Upper lobe of left lung (tissue), 6 donors: ENCODE results near the gene OR51Q1. TPM values are rescaled to one million over a fixed set of nuclear protein-coding genes. Genes with fewer than 3 reads are reported as not detected.

Experiments used
- ATAC-seq, 2 donors: fragments of 200-7000 bp; cut with Tn5 transposase; one replicate each; pipeline ENCODE4 v1.9.1; 2022; ENCODE audit warnings: mild to moderate bottlenecking in 2 of 2, moderate library complexity in 2 of 2; ENCODE audit not compliant: low FRiP score in 2 of 2
- DNase-seq, 2 donors: peaks; one replicate each; pipeline ENCODE4 v3.0.0-alpha.2; 2019 to 2020
- H3K27ac ChIP-seq, 4 donors: fragments of 200-600 bp; sonication (generic); one replicate each; pipeline ENCODE4 v1.5.1; 2016 to 2019
- H3K27me3 ChIP-seq, 4 donors: fragments of 200-600 bp; sonication (generic); one replicate each; pipeline ENCODE4 v1.5.1; 2017 to 2019
- H3K36me3 ChIP-seq, 4 donors: fragments of 200-600 bp; sonication (generic); one replicate each; pipeline ENCODE4 v1.5.1; 2016 to 2019
- H3K4me1 ChIP-seq, 4 donors: fragments of 200-600 bp; sonication (generic); one replicate each; pipeline ENCODE4 v1.5.1; 2018 to 2019
- H3K4me3 ChIP-seq, 4 donors: fragments of 200-600 bp; sonication (generic); one replicate each; pipeline ENCODE4 v1.5.1; 2017 to 2019; ENCODE audit warnings: mild to moderate bottlenecking in 2 of 4, moderate library complexity in 1 of 4
- H3K9me3 ChIP-seq, 4 donors: fragments of 200-600 bp; sonication (generic); one replicate each; pipeline ENCODE4 v1.5.1; 2018 to 2019
- CTCF ChIP-seq, 6 experiments: fragments of 450-650 bp in 4 of 6; fragments of 200-600 bp in 2 of 6; sonication (generic) in 2 of 6; IDR thresholded peaks; one replicate each; pipeline ENCODE4 v1.5.1; 2016 to 2019; ENCODE audit warnings: antibody characterized with exemption in 6 of 6
- EP300 ChIP-seq, 4 donors: sonication (generic); formaldehyde crosslinking; IDR thresholded peaks; one replicate each; pipeline ENCODE4 v1.5.1; 2017; ENCODE audit warnings: antibody characterized with exemption in 4 of 4, control low read depth in 2 of 4
- POLR2A ChIP-seq, 4 donors: fragments of 450-650 bp; IDR thresholded peaks; one replicate each; pipeline ENCODE4 v1.5.1; 2016 to 2017; ENCODE audit warnings: antibody characterized with exemption in 4 of 4, mild to moderate bottlenecking in 2 of 4
- POLR2AphosphoS5 ChIP-seq, 2 donors: sonication (generic); formaldehyde crosslinking; IDR thresholded peaks; one replicate each; pipeline ENCODE4 v1.5.1; 2017; ENCODE audit warnings: antibody characterized with exemption in 2 of 2
- WGBS, 2 donors: methylation state at CpG; one replicate each; pipeline ENCODE4 v1.1.5; 2017 to 2018; 5-methylcytosine and 5-hydroxymethylcytosine counted together
- total RNA-seq, 6 donors: library from RNA; depleted of rRNA in 4 of 6; stranded (reverse); fragments of >200 nt in 4 of 6; gene quantifications; one replicate each; pipeline versions ENCODE4 v1.1.0 to v1.2.1, GENCODE V29; 2016 to 2021
- donor health status: DM: no; HTN: no; CAD: no; lungs with moderate emphysema.
- donor health status: DM: no; HTN: yes; CAD: no; lungs with severe emphysema.

Gene OR51Q1
- total RNA-seq, 6 donors from 2014 or later = not detected

- H3K4me3 ChIP-seq = no peak overlapping the region
- TF ChIP-seq POLR2AphosphoS5 (IDR thresholded peaks at IDR 0.05) = no peak
- no peak for TF ChIP-seq POLR2A (IDR thresholded peaks at IDR 0.05)
- TF ChIP-seq EP300 (IDR thresholded peaks at IDR 0.05) = no peak
- no peak for TF ChIP-seq CTCF (IDR thresholded peaks at IDR 0.05)
- no peak for DNase-seq
- no peaks in the 10 kb centered on the region for H3K9me3 ChIP-seq
- no peak overlapping the region for H3K27ac ChIP-seq
- no peaks in the 10 kb centered on the region for H3K4me1 ChIP-seq
- H3K36me3 ChIP-seq = no peaks in the 10 kb centered on the region
- no peaks in the 10 kb centered on the region for H3K27me3 ChIP-seq
- ATAC-seq = no peak
Measured at GRCh38 chr11:5394091-5394490, 27.8 kb upstream of the OR51Q1 start.

- no peaks in the 10 kb centered on the region for H3K4me1 ChIP-seq
- no peak overlapping the region for H3K4me3 ChIP-seq
- ATAC-seq = no peak
- TF ChIP-seq EP300 (IDR thresholded peaks at IDR 0.05) (no peak), CTCF (IDR thresholded peaks at IDR 0.05) (no peak), POLR2A (IDR thresholded peaks at IDR 0.05) (no peak)
- no peaks in the 10 kb centered on the region for H3K36me3 ChIP-seq
- DNase-seq = no peak
- H3K27ac ChIP-seq = no peak overlapping the region
- H3K9me3 ChIP-seq = no peaks in the 10 kb centered on the region
- H3K27me3 ChIP-seq = no peaks in the 10 kb centered on the region
Measured at GRCh38 chr11:5398936-5399335, 23.0 kb upstream of the OR51Q1 start.

GRCh38 chr11:5405173-5405572 is 16.7 kb upstream of the OR51Q1 start:
- no peak for TF ChIP-seq EP300 (IDR thresholded peaks at IDR 0.05)
- TF ChIP-seq POLR2A (IDR thresholded peaks at IDR 0.05) = no peak
- TF ChIP-seq POLR2AphosphoS5 (IDR thresholded peaks at IDR 0.05) = no peak
- TF ChIP-seq CTCF (IDR thresholded peaks at IDR 0.05) = no peak
- ATAC-seq (no peak), DNase-seq (no peak)
- H3K36me3 ChIP-seq = no peaks in the 10 kb centered on the region
- no peaks in the 10 kb centered on the region for H3K4me1 ChIP-seq
- no peaks in the 10 kb centered on the region for H3K9me3 ChIP-seq
- no peaks in the 10 kb centered on the region for H3K27me3 ChIP-seq
- H3K4me3 ChIP-seq = no peak overlapping the region
- H3K27ac ChIP-seq = no peak overlapping the region

GRCh38 chr11:5420993-5421392 is 918 bp upstream of the OR51Q1 start:
- no peak overlapping the region for H3K4me3 ChIP-seq
- no peaks in the 10 kb centered on the region for H3K36me3 ChIP-seq
- no peaks in the 10 kb centered on the region for H3K9me3 ChIP-seq
- DNase-seq (no peak), ATAC-seq (no peak)
- no peak overlapping the region for H3K27ac ChIP-seq
- no peak for TF ChIP-seq CTCF (IDR thresholded peaks at IDR 0.05)
- TF ChIP-seq POLR2A (IDR thresholded peaks at IDR 0.05) = no peak
- TF ChIP-seq EP300 (IDR thresholded peaks at IDR 0.05) = no peak
- no peak for TF ChIP-seq POLR2AphosphoS5 (IDR thresholded peaks at IDR 0.05)
- H3K27me3 ChIP-seq = no peaks in the 10 kb centered on the region
- no peaks in the 10 kb centered on the region for H3K4me1 ChIP-seq
- 63 to 64% methylated on average over 5 of the region's 5 CpGs for WGBS, 2 donors

- H3K4me3 ChIP-seq = no peak overlapping the region
- no peaks in the 10 kb centered on the region for H3K4me1 ChIP-seq
- TF ChIP-seq POLR2AphosphoS5 (IDR thresholded peaks at IDR 0.05) = no peak
- TF ChIP-seq CTCF (IDR thresholded peaks at IDR 0.05) = no peak
- TF ChIP-seq EP300 (IDR thresholded peaks at IDR 0.05) = no peak
- no peak for TF ChIP-seq POLR2A (IDR thresholded peaks at IDR 0.05)
- no peak for DNase-seq
- no peak overlapping the region for H3K27ac ChIP-seq
- H3K36me3 ChIP-seq = no peaks in the 10 kb centered on the region
- no peaks in the 10 kb centered on the region for H3K9me3 ChIP-seq
- WGBS, 2 donors = 50 to 79% methylated on average over 3 of the region's 3 CpGs
- no peak for ATAC-seq
- no peaks in the 10 kb centered on the region for H3K27me3 ChIP-seq
Measured at GRCh38 chr11:5423131-5423530, 1.2 kb downstream of the OR51Q1 start.
